Activated naive CD8-positive, alpha-beta T cell treated with anti-CD3 and anti-CD28 coated beads, Interleukin-2, amount 50 U/mL, for 24 hours (primary cell): ENCODE results near the gene SH3RF3.

ENCODE experiments used
- ATAC-seq: fragments of 150-1000 bp; cut with Tn5 transposase; one replicate; pipeline ENCODE4 v1.10.0; 2021
- DNase-seq: peaks from one replicate; pipeline ENCODE4 v3.0.0; 2021
- H3K27ac Mint-ChIP-seq: one replicate; pipeline ENCODE4 v1.8.0; 2021; ENCODE audit warnings: mild to moderate bottlenecking, mixed read lengths
- H3K27me3 Mint-ChIP-seq: one replicate; pipeline ENCODE4 v1.8.0; 2021; ENCODE audit warnings: mixed read lengths
- H3K36me3 Mint-ChIP-seq: one replicate; pipeline ENCODE4 v1.8.0; 2021; ENCODE audit warnings: low read depth, mixed read lengths
- H3K4me1 Mint-ChIP-seq: one replicate; pipeline ENCODE4 v1.8.0; 2021; ENCODE audit warnings: mixed read lengths
- H3K4me3 Mint-ChIP-seq: one replicate; pipeline ENCODE4 v1.8.0; 2021; ENCODE audit warnings: mild to moderate bottlenecking, moderate library complexity, mixed read lengths
- H3K9me3 Mint-ChIP-seq: one replicate; pipeline ENCODE4 v1.8.0; 2021; ENCODE audit warnings: mixed read lengths

SH3RF3 gene

DNA sequence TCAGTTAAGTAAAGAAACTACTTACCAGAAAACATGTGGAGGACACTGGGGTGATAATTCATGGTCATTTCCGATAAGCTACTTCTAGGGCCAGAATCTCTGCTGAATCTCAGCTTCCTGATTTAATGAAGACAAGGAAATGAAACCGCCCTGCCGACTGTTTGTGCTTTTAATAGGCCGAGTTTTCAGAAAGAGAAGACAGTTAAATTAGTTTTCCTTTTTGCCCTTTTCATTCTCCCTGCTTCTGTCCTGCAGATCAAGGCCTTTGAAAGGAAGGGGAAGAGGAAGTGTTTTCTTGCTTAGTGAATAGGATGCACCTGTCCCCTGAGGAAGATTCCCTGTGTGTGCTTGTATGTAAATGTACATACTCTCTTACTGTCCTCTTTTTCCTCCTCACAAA lies 126.6 kb downstream of the SH3RF3 start:
- Mint-ChIP-seq H3K27ac (no peak overlapping the region), H3K4me1 (peaks cover 23% of the 10 kb centered on the region), H3K9me3 (no peaks in the 10 kb centered on the region), H3K36me3 (no peaks in the 10 kb centered on the region), H3K27me3 (no peaks in the 10 kb centered on the region), H3K4me3 (no peak overlapping the region)
- no peak for ATAC-seq
- DNase-seq, result no peak

DNA sequence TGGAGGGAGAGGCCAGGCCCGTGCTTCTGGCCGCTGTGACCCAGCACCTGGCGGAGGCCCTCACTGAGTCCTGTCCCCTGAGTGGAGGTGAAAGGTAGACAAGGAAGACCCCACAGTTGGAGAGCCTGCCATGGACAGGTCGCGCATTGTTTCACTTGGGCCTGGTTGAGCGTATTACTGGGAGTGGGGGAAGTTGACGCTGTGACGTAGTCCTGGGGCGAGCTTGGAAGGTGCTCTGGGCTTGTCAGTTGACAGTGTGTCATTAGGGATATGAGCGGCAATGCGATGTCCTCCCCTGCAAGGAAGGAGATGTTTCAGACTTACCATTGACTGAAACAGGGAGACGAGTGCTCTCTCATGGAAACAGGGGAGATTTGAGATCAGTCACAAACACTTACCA lies 127.1 kb downstream of the SH3RF3 start:
- no peak for ATAC-seq

DNA sequence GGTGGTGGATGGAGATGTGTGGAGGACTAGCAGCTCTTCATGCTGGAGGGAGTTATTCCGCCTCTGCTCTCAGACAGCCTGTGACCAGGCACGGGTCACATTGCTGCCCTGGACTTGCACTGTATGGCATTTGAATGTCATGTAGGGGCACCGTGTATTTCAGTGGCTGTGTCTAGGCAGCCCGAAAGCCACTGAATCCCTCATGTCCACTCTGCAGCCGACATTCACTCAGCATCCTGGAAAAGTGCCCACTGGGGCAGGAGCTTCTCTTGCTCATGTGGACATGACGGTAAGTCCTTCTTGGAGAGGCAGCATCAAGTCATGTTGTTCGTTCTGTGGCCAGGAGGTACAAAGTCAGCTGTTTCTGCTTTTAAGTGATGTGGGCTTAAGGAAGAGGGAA lies 127.9 kb downstream of the SH3RF3 start:
- H3K36me3 Mint-ChIP-seq, result no peaks in the 10 kb centered on the region
- H3K4me1 Mint-ChIP-seq, result peaks cover 23% of the 10 kb centered on the region
- ATAC-seq (no peak), DNase-seq (no peak)
- H3K27me3 Mint-ChIP-seq, result no peaks in the 10 kb centered on the region
- H3K4me3 Mint-ChIP-seq, result no peak overlapping the region
- no peak overlapping the region for H3K27ac Mint-ChIP-seq
- no peaks in the 10 kb centered on the region for H3K9me3 Mint-ChIP-seq

More for the DNA sequence above, 127.1 kb downstream of the SH3RF3 start:
- peaks cover 23% of the 10 kb centered on the region for H3K4me1 Mint-ChIP-seq
- no peak overlapping the region for H3K4me3 Mint-ChIP-seq
- H3K9me3 Mint-ChIP-seq, result no peaks in the 10 kb centered on the region
- H3K27me3 Mint-ChIP-seq, result no peaks in the 10 kb centered on the region
- H3K36me3 Mint-ChIP-seq, result no peaks in the 10 kb centered on the region
- DNase-seq, result no peak
- no peak overlapping the region for H3K27ac Mint-ChIP-seq

DNA sequence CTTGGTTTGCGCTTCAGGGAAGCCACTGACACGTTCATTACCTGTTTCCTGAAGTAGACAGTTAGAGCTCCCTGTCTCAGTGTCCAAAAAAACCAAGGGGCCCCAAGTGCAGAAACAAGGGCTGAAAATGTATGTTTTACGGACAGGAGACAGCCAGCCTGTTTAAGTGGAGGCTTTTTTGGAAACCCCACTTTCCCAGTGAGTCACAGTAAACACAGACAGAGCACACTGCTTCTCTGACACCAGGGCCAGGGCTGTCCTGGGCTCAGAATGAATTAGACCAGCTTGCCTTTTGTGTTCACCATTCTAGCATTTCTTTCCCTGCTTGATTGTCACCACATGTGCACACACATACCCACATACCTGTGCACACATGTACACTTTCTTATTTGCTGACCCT lies 128.6 kb downstream of the SH3RF3 start:
- no peaks in the 10 kb centered on the region for H3K9me3 Mint-ChIP-seq
- DNase-seq, result no peak
- H3K36me3 Mint-ChIP-seq, result no peaks in the 10 kb centered on the region
- no peaks in the 10 kb centered on the region for H3K27me3 Mint-ChIP-seq
- no peak overlapping the region for H3K27ac Mint-ChIP-seq
- peaks cover 23% of the 10 kb centered on the region for H3K4me1 Mint-ChIP-seq
- H3K4me3 Mint-ChIP-seq, result no peak overlapping the region
- ATAC-seq, result no peak

DNA sequence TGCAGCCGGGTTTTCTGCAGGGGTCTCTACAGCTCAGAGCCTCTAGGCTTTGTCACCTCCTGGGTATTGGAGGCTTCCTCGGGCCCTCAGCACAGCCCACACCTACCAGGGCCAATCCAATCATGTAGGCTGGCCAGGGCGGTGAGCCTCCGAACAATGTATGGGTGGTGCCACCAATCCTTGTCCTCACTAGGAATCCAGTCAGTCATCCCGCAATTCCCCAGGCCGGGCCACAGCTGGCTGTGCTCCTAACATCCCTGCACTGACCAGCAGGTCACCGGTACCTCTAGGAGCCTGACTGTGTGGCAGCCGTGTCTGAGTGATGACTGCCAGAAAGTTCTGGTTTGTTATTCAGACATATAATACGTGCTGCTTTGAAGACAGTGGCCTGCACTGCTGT lies 129.4 kb downstream of the SH3RF3 start:
- H3K36me3 Mint-ChIP-seq, result no peaks in the 10 kb centered on the region
- no peak for ATAC-seq

DNA sequence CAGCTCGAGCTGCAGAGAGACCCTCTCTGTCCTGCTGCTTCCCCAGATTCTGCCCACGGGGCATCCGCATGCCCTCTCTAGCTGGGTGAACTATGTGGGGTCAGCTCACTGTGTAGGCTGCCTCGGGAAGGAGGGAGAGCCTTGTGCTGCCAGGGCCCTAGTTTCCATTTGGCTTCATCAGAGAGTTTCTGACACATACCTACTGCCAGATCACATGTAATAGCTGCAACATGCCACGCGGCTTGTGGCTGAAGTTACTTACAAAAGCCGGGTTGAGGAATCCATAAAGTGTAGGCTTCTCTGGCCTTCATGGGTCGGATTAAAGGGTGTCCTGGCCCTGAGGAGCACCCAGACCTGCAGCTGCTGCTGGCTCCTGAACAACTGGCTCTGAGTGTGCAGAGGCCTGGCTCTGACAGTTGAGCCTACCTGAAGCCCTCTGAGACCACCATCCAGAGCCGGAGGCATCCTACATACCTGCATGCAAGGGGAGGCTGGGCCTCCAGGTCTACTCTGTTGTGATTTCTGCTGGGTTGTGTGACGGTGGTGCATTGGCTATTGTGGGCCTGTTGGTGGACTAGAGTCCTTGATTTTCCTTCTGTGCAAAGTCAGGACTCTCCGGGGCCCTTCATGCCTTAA lies 130.0 kb downstream of the SH3RF3 start:
- Mint-ChIP-seq H3K27ac (no peak overlapping the region), H3K36me3 (no peaks in the 10 kb centered on the region), H3K4me1 (peaks cover 23% of the 10 kb centered on the region), H3K27me3 (no peaks in the 10 kb centered on the region), H3K4me3 (no peak overlapping the region), H3K9me3 (no peaks in the 10 kb centered on the region)
- ATAC-seq (no peak), DNase-seq (no peak)

More for the DNA sequence above, 129.4 kb downstream of the SH3RF3 start:
- no peak for DNase-seq
- no peaks in the 10 kb centered on the region for H3K27me3 Mint-ChIP-seq
- H3K4me3 Mint-ChIP-seq, result no peak overlapping the region
- no peaks in the 10 kb centered on the region for H3K9me3 Mint-ChIP-seq
- H3K27ac Mint-ChIP-seq, result no peak overlapping the region
- H3K4me1 Mint-ChIP-seq, result peaks cover 23% of the 10 kb centered on the region

DNA sequence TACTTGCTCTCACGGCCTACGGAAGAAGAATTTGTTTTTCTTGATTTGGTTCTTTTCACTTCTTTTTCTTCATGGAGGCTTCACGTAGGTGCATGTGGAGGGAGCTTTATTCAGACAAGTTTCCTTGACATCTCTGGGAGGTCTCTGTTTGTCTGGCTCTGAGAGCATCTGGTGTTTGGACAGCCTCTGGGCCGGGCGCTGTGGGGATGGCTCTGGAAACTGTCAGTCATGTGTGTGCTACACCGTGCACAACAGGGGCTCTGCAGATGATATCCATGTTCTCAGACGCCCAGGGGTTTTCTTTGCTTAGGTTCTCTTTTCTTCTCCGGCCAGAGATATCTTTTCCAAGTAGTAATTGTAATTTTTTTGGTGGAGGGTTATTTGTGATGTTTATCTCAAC lies 130.7 kb downstream of the SH3RF3 start:
- Mint-ChIP-seq H3K27ac (no peak overlapping the region), H3K9me3 (no peaks in the 10 kb centered on the region), H3K36me3 (no peaks in the 10 kb centered on the region), H3K27me3 (no peaks in the 10 kb centered on the region), H3K4me3 (no peak overlapping the region), H3K4me1 (peaks cover 16% of the 10 kb centered on the region)
- DNase-seq (no peak), ATAC-seq (no peak)

DNA sequence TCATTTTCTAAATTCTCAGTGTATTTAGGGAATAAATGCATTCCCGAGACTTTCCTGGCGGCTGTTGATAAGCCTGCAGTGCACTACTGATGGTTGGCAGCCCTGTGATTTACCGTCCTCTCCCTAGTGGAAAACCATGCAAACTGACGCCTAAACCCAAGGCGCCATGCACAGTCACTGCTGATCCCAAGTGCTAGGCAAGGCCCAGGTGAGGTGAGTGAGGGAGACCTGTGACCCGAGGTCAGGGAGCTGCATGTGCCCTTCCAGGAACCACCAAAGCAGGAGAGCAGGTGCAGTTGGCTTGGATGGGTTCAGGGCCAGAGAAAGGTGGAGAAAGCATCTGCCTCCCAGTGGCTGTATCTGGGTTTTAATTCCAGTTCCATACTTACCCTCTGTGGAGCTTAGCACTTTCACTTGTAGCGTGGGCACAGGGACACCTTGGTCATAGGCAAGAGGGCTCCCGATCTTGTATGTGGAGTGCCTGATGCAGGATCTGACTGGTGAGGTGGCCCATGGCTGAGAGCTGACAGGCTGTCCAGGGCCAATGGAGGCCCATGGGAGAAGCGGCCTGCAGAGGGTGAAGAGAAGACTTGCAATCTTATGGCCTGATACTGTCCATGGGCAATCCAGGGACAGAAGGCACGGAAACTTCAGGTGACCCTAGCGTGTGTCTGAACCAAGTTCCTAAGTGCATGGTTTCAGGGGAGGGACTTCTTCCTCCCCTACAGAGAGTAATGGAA lies 131.3 kb downstream of the SH3RF3 start:
- Mint-ChIP-seq H3K27ac (no peak overlapping the region), H3K9me3 (no peaks in the 10 kb centered on the region), H3K4me1 (peaks cover 12% of the 10 kb centered on the region), H3K4me3 (no peak overlapping the region), H3K27me3 (no peaks in the 10 kb centered on the region), H3K36me3 (no peaks in the 10 kb centered on the region)
- DNase-seq (no peak), ATAC-seq (no peak)

DNA sequence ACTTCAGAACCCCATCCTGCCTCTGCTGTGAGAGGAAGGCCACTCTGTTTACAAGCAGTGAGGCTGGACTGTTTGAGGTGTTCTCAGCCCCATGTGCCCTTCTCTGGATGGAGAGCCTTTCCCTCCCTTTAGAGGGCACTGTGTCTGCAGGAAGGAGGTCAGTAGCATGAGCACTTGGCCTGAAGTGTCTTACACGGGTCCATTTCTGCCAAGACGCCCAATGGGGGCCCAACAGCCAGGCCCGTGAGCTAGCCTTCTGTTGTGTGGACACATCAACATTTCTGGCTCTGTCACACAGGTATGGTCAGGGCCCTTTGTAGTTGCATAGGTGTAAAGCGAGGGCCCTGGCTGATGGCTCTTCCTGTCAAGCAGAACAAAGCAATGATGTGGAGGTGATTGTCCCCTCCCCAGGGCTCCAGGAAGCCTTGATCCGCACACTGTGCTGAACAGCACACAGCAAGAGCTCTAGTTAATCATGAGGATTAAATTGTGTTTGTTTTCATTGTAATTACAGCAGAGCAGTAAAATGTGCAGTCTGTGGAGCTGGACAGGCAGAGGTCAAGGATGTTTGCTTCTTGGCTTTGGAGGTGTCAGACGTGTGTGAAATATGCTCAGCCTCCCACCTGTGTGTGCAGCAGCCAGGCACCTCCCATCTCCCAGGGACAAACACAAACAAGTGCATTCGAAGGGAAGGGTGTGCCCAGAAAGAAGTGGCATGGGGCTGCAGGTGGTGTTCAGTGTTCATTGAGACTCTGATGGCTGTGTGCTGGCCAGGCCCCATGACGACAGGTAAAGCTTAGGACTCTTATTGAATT lies 132.1 kb downstream of the SH3RF3 start:
- no peak overlapping the region for H3K4me3 Mint-ChIP-seq
- DNase-seq (no peak), ATAC-seq (no peak)
- H3K4me1 Mint-ChIP-seq, result peaks cover 6% of the 10 kb centered on the region
- H3K27me3 Mint-ChIP-seq, result peaks cover 2% of the 10 kb centered on the region
- H3K36me3 Mint-ChIP-seq, result no peaks in the 10 kb centered on the region
- H3K27ac Mint-ChIP-seq, result no peak overlapping the region
- no peaks in the 10 kb centered on the region for H3K9me3 Mint-ChIP-seq

DNA sequence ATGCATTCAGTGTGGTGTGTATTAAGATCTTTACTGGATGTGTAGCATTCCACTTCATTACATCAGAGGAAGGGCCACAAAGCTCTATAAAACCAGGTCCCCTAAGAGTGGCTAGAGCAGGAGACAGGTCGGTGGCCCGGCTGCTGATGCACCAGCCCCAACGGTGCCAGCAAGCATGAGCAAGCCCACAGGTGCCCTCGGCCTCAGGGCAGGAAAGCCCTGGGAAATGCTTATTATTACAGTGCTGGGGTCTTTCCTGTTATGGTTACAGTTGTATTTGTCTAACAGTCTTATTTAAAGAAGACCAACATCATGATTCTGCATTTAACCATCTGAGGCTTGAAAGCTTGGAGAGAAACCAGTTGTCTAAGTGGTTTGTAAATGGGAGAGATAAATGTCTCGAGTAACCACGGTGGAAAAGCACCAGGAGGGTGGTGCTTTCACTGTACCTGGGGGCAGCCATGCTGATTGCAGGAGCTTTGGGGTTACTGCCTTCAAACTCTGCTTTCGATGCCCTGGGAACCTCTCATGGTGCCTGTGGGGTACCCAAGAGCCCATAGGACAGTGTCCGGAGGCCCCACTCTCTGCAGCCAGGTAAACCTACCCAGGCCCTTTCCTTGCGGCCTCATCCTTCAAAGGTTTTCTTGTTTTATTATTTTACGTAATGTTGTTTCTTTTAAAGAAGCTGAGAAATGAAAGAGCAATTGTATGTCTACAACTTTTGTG lies 133.1 kb downstream of the SH3RF3 start:
- Mint-ChIP-seq H3K4me3 (no peak overlapping the region), H3K36me3 (no peaks in the 10 kb centered on the region), H3K4me1 (no peaks in the 10 kb centered on the region), H3K27me3 (peaks cover 2% of the 10 kb centered on the region), H3K27ac (no peak overlapping the region), H3K9me3 (no peaks in the 10 kb centered on the region)
- DNase-seq (no peak), ATAC-seq (no peak)

DNA sequence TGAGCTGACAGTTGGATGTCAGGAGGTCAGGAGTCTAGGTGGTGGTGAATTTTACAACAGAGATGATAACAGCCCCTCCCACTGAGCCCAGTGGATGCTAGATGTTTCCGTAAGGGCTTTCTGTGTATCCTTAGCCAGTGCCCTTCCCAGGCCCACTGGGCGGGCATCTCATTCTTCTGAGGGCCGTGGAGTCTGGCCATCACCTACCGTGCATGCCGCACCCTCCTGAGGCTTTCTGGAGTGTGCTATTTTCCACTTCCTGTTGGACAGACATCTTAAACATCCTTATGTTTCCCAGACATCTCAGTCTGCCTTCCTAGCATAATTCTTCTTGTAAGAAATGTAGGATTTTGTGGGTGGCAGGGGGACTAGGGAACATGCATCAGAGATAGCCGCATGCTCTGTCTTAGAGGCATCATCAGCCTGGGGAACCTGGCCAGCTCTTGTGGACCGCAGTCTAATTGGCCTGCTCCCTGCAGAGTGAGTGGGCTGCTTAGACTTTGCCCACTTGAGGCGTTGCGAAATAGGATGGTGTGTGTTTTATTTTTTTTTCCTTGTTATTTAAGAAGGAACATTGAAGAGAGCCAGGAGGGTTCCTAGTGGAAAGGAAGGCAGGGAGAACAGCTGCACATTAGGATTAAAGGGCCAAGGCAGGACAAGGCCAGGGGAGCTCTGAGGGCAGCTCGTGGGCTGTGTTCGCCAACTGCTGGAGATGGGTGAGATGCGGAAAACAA lies 135.8 kb downstream of the SH3RF3 start:
- no peaks in the 10 kb centered on the region for H3K36me3 Mint-ChIP-seq
- no peaks in the 10 kb centered on the region for H3K4me1 Mint-ChIP-seq
- H3K9me3 Mint-ChIP-seq, result no peaks in the 10 kb centered on the region
- H3K4me3 Mint-ChIP-seq, result no peak overlapping the region
- DNase-seq (no peak), ATAC-seq (no peak)
- H3K27me3 Mint-ChIP-seq, result peaks cover 2% of the 10 kb centered on the region
- no peak overlapping the region for H3K27ac Mint-ChIP-seq

DNA sequence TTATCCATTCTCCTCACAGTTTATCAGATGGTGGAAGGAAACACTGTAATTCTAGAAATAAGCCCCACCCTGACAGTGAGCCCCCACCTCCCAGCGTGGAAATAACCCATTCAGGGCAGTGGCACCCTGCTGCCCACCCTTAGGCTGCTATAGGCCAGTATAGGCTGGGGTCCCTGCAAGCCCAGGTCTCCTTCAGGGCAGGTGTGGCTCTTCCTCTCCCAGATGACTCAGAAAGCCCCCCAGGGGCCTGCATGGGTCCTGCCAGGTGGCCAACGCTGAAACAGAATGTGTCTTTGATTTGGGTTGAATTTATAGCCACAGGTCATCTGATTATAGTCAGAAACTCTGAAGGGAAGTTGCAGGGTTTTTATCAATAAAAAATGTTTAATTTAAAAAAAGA lies 136.4 kb downstream of the SH3RF3 start:
- no peak for ATAC-seq
- H3K36me3 Mint-ChIP-seq, result no peaks in the 10 kb centered on the region
- H3K9me3 Mint-ChIP-seq, result no peaks in the 10 kb centered on the region
- no peak for DNase-seq
- H3K4me1 Mint-ChIP-seq, result no peaks in the 10 kb centered on the region
- H3K27ac Mint-ChIP-seq, result no peak overlapping the region
- H3K27me3 Mint-ChIP-seq, result peaks cover 2% of the 10 kb centered on the region
- H3K4me3 Mint-ChIP-seq, result no peak overlapping the region

DNA sequence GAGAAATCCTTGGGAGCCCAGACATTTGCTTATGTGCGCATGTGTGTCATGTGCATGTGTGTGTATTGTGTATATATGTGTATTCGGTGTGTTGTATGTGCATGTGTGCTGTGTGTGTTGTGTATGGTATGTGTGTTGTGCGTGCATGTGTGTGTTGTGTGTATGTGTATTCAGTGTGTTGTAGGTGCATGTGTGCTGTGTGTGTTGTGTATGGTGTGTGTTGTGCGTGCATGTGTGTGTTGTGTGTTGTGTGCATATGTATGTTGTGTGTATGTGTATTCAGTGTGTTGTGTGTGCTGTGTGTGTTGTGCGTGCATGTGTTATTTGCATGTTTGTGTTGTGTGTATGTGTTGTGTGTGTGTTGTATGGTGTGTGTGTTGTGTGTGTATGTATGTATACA lies 136.9 kb downstream of the SH3RF3 start:
- Mint-ChIP-seq H3K27me3 (peaks cover 2% of the 10 kb centered on the region), H3K4me1 (no peaks in the 10 kb centered on the region), H3K36me3 (no peaks in the 10 kb centered on the region), H3K9me3 (no peaks in the 10 kb centered on the region), H3K27ac (no peak overlapping the region), H3K4me3 (no peak overlapping the region)
- DNase-seq (no peak), ATAC-seq (no peak)

DNA sequence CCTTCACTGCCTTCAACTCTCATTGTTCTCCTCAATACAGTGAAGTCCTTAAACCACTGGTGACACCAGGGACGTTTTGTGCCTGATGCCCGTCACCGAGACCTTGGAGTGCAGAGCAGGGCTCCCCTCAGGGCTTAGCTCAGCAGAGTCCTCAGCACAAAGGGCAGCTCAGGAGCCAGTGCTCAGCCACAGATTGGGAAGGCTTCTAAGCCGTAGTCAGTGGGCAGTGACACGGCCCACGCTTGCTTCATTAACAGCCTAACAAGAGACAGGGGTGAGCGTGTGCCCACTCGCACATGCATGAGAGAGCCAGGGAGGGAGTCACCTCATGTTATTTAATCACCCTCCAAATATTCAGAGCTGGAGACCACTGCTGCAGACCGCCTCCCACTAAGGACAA lies 137.5 kb downstream of the SH3RF3 start:
- DNase-seq (no peak), ATAC-seq (no peak)
- H3K4me3 Mint-ChIP-seq, result no peak overlapping the region
- H3K36me3 Mint-ChIP-seq, result no peaks in the 10 kb centered on the region
- peaks cover 2% of the 10 kb centered on the region for H3K27me3 Mint-ChIP-seq
- no peaks in the 10 kb centered on the region for H3K4me1 Mint-ChIP-seq
- no peaks in the 10 kb centered on the region for H3K9me3 Mint-ChIP-seq
- H3K27ac Mint-ChIP-seq, result no peak overlapping the region
